K562 (cell line): ENCODE data around the gene RHOBTB3. TPM values are rescaled to one million over a fixed set of nuclear protein-coding genes. Genes with fewer than 3 reads are reported as not detected.

Source experiments
- AFF1 ChIP-seq, 2 experiments: fragments of 450-650 bp; IDR thresholded peaks; 2 replicates each; pipeline ENCODE4 v1.6.1; 2018; ENCODE audit warnings: mild to moderate bottlenecking in 2 of 2, low read depth in 1 of 2; ENCODE audit not compliant: partially characterized antibody in 2 of 2
- ATF3 ChIP-seq, 2 experiments: fragments of 450-650 bp in 1 of 2; sonication (generic) in 1 of 2; formaldehyde crosslinking in 1 of 2; IDR thresholded peaks in 1 of 2; conservative IDR thresholded peaks in 1 of 2; 2 replicates each; pipeline versions ENCODE4 v1.6.1 to v1.8.1; 2016 to 2023; ENCODE audit warnings: mild to moderate bottlenecking in 2 of 2, moderate library complexity in 2 of 2, inconsistent platforms in 1 of 2, missing genetic modification reagents in 1 of 2
- ATF4 ChIP-seq: fragments of 450-650 bp; formaldehyde crosslinking; IDR thresholded peaks from 2 replicates; pipeline ENCODE4 v1.4.0; 2022; ENCODE audit warnings: mild to moderate bottlenecking, moderate library complexity
- GABPB2 ChIP-seq: fragments of 250-450 bp; sonication (Bioruptor Pico); conservative IDR thresholded peaks from 2 replicates; pipeline ENCODE4 v1.5.1; 2021; ENCODE audit warnings: mild to moderate bottlenecking
- HES1 ChIP-seq: fragments of 450-650 bp; IDR thresholded peaks from 2 replicates; pipeline ENCODE4 v1.6.1; 2016; ENCODE audit warnings: low read depth, mild to moderate bottlenecking, moderate library complexity
- HOXB6 ChIP-seq: fragments of 250-450 bp; sonication (Bioruptor Pico); IDR thresholded peaks from 2 replicates; pipeline ENCODE4 v1.5.1; 2022; ENCODE audit warnings: mild to moderate bottlenecking, borderline replicate concordance
- MTA1 ChIP-seq: fragments of 450-650 bp; IDR thresholded peaks from 2 replicates; pipeline ENCODE4 v1.6.1; 2017; ENCODE audit warnings: borderline replicate concordance
- NFXL1 ChIP-seq: fragments of 450-650 bp; formaldehyde crosslinking; IDR thresholded peaks from 2 replicates; pipeline ENCODE4 v1.4.0; 2021; ENCODE audit warnings: mild to moderate bottlenecking
- NR2C1 ChIP-seq, 2 experiments: fragments of 450-650 bp; IDR thresholded peaks; 2 replicates each; pipeline ENCODE4 v1.6.1; 2017; ENCODE audit warnings: mild to moderate bottlenecking in 2 of 2, antibody characterized with exemption in 1 of 2, inconsistent platforms in 1 of 2, missing compliant biosample characterization in 1 of 2, missing genetic modification characterization in 1 of 2
- PRPF4 ChIP-seq: fragments of 200-400 bp; formaldehyde crosslinking; IDR thresholded peaks from one replicate; pipeline ENCODE4 v1.6.1; 2017; ENCODE audit warnings: low read length, low read depth, mild to moderate bottlenecking; ENCODE audit not compliant: insufficient read depth, poor library complexity, severe bottlenecking
- RBM22 ChIP-seq: fragments of 200-400 bp; formaldehyde crosslinking; IDR thresholded peaks from 2 replicates; pipeline ENCODE4 v1.6.1; 2018; ENCODE audit warnings: low read length, low read depth; ENCODE audit not compliant: poor library complexity, severe bottlenecking
- WHSC1 ChIP-seq: IDR thresholded peaks from one replicate; pipeline ENCODE4 v1.6.1; 2012; ENCODE audit warnings: low read length, control low read depth, inconsistent platforms
- ZNF280B ChIP-seq: fragments of 250-450 bp; sonication (Bioruptor Pico); IDR thresholded peaks from 2 replicates; pipeline ENCODE4 v1.5.1; 2021; ENCODE audit warnings: mild to moderate bottlenecking
- ZNF695 ChIP-seq: fragments of 450-650 bp; formaldehyde crosslinking; IDR thresholded peaks from 2 replicates; pipeline ENCODE4 v1.4.0; 2020; ENCODE audit warnings: mild to moderate bottlenecking, moderate library complexity
- ZNF696 ChIP-seq: fragments of 250-450 bp; sonication (Bioruptor Pico); conservative IDR thresholded peaks from 2 replicates; pipeline ENCODE4 v1.4.0; 2020; ENCODE audit warnings: mild to moderate bottlenecking, moderate library complexity
- ZNF707 ChIP-seq: fragments of 250-450 bp; sonication (Bioruptor Pico); conservative IDR thresholded peaks from 2 replicates; pipeline ENCODE4 v1.8.0; 2022; ENCODE audit warnings: inconsistent platforms, mild to moderate bottlenecking, moderate library complexity
- ZNF77 ChIP-seq: fragments of 250-450 bp; sonication (Bioruptor Pico); IDR thresholded peaks from 2 replicates; pipeline ENCODE4 v1.5.0; 2020
- polyA plus RNA-seq, 8 experiments: library from polyadenylated mRNA; depleted of rRNA in 4 of 8; stranded (reverse) in 5 of 8; unstranded in 3 of 8; fragments of >200 nt; fragmentation: Nextera tagmentation in 2 of 8; fragmentation: Illumina TruSeq in 1 of 8; extraction: Ambion mirVana in 2 of 8; extraction: Trizol in 1 of 8; gene quantifications; 2 replicates each; pipeline versions ENCODE4 v1.2.1 to v1.2.3, GENCODE V29; 2011 to 2014; ENCODE audit warnings: inconsistent platforms in 1 of 8, missing spikeins in 1 of 8
- total RNA-seq, 7 experiments: library from RNA; depleted of rRNA in 6 of 7; stranded (reverse); fragments of >200 nt in 6 of 7; fragmentation: Illumina TruSeq in 2 of 7; extraction: Trizol in 2 of 7; gene quantifications; 2 replicates each; pipeline versions ENCODE4 v1.2.1 to v1.2.3, GENCODE V29; 2011 to 2021; ENCODE audit warnings: low replicate concordance in 1 of 7

The RHOBTB3 gene
- total and polyA plus RNA-seq, 9 of the 15 experiments (the other 6 are each of a cell fraction or from before 2014, with no cell fraction given) = 39.7 to 143 (median 115) TPM

- peak; percentile 71; the same call in 1 of the 2 replicates for TF ChIP-seq NFXL1
- peak; percentile 59; the same call in 1 of the 2 replicates for TF ChIP-seq HOXB6 (CRISPR knock-in tag)
- TF ChIP-seq MTA1 = no peak
- TF ChIP-seq ZNF280B (CRISPR knock-in tag) = no peak
- TF ChIP-seq AFF1 (IDR thresholded peaks at IDR 0.05; ENCODE audit: low read depth in 1 of 2, partially characterized antibody in 2 of 2) = peak; percentile 3 to 8
- TF ChIP-seq ATF3 (IDR thresholded peaks at IDR 0.05) = no peak
- TF ChIP-seq ATF3 (CRISPR knock-in tag; conservative IDR thresholded peaks at IDR 0.05) = no peak
- TF ChIP-seq ZNF77 (CRISPR knock-in tag) = 0 out of 2 replicates have a peak, but pooled peaks have one; percentile 41
- TF ChIP-seq WHSC1 = no peak
- TF ChIP-seq PRPF4 = no peak
- TF ChIP-seq RBM22 = no peak
- TF ChIP-seq NR2C1 (IDR thresholded peaks at IDR 0.05) = no peak
- TF ChIP-seq NR2C1 (tag; IDR thresholded peaks at IDR 0.05) = no peak
- 0 out of 2 replicates have a peak, but pooled peaks have one; percentile 20 for TF ChIP-seq ATF4 (CRISPR knock-in tag)
- TF ChIP-seq ZNF707 (CRISPR knock-in tag) = no peak
- TF ChIP-seq ZNF695 (CRISPR knock-in tag) = no peak
- TF ChIP-seq GABPB2 (CRISPR knock-in tag) = 0 out of 2 replicates have a peak, but pooled peaks have one; percentile 59
- TF ChIP-seq HES1 = no peak
- TF ChIP-seq ZNF696 (CRISPR knock-in tag) = 0 out of 2 replicates have a peak, but pooled peaks have one; percentile 60
These were observed 980 bp upstream of the RHOBTB3 start (continued) for GRCh38 chr5:95730011-95730700.
